RPMI7951 (cell line): Measurements from ENCODE around the gene IGSF6. TPM values are rescaled to one million over a fixed set of nuclear protein-coding genes. Genes with fewer than 3 reads are reported as not detected.
"Not testable (repeated sequence)": the region's sequence is repeated elsewhere in the genome, so short reads cannot be mapped to it uniquely, and the experiment has no call there.

Source experiments
- DNase-seq: peaks from one replicate; pipeline ENCODE4 v3.0.0-alpha.2; 2012; ENCODE audit warnings: low read depth
- total RNA-seq: library from RNA; depleted of rRNA; stranded (reverse); fragments of >200 nt; shearing (Covaris generic); gene quantifications from 2 replicates; pipeline ENCODE4 v1.2.3, GENCODE V29; 2014

The IGSF6 gene
- total RNA-seq, 1 experiment from 2014 or later = not detected

GRCh38 chr16:21653571-21653970, 1.2 kb upstream of the IGSF6 start:
- DNase-seq = no peak

GRCh38 chr16:21651515-21651914, 893 bp downstream of the IGSF6 start:
- no peak for DNase-seq

GRCh38 chr16:21650521-21650920, 1.9 kb downstream of the IGSF6 start:
- DNase-seq = no peak

- not testable (repeated sequence) for DNase-seq
Observed at GRCh38 chr16:21649826-21650406, 2.5 kb downstream of the IGSF6 start.

GRCh38 chr16:21647562-21648164, 4.7 kb downstream of the IGSF6 start:
- DNase-seq = no peak

GRCh38 chr16:21646721-21647561, 5.5 kb downstream of the IGSF6 start:
- DNase-seq = no peak

- DNase-seq = peak; percentile 18
Observed at GRCh38 chr16:21646091-21646490, 6.3 kb downstream of the IGSF6 start.

- DNase-seq = peak; percentile 60
Observed at GRCh38 chr16:21645261-21645721, 7.1 kb downstream of the IGSF6 start.

GRCh38 chr16:21644674-21645073, 7.7 kb downstream of the IGSF6 start:
- no peak for DNase-seq

- DNase-seq = no peak
Observed at GRCh38 chr16:21643785-21644184, 8.6 kb downstream of the IGSF6 start.

GRCh38 chr16:21642861-21643260, 9.5 kb downstream of the IGSF6 start:
- DNase-seq = no peak

- DNase-seq = no peak
Observed at GRCh38 chr16:21641916-21642315, 10.5 kb downstream of the IGSF6 start.

- DNase-seq = no peak
Observed at GRCh38 chr16:21639493-21639892, 12.9 kb downstream of the IGSF6 start.

- peak; percentile 9 for DNase-seq
Observed at GRCh38 chr16:21638573-21638975, 13.8 kb downstream of the IGSF6 start.

GRCh38 chr16:21637032-21637968, 15.1 kb downstream of the IGSF6 start:
- DNase-seq = no peak

GRCh38 chr16:21635694-21636093, 16.7 kb downstream of the IGSF6 start:
- not testable (repeated sequence) for DNase-seq

GRCh38 chr16:21634216-21634615, 18.2 kb downstream of the IGSF6 start:
- no peak for DNase-seq

- DNase-seq = not testable (repeated sequence)
Observed at GRCh38 chr16:21631951-21632575, 20.3 kb downstream of the IGSF6 start.

GRCh38 chr16:21631376-21631775, 21.0 kb downstream of the IGSF6 start:
- not testable (repeated sequence) for DNase-seq

- not testable (repeated sequence) for DNase-seq
Observed at GRCh38 chr16:21630866-21631265, 21.5 kb downstream of the IGSF6 start.
